Raji (cell line): ENCODE measurements around the gene CPD.

Experiments
- POLR2A ChIP-seq: IDR thresholded peaks from 2 replicates; pipeline ENCODE4 v1.6.1; 2011; ENCODE audit warnings: low read depth, low read length, control low read depth; ENCODE audit not compliant: insufficient read depth

CPD gene

DNA sequence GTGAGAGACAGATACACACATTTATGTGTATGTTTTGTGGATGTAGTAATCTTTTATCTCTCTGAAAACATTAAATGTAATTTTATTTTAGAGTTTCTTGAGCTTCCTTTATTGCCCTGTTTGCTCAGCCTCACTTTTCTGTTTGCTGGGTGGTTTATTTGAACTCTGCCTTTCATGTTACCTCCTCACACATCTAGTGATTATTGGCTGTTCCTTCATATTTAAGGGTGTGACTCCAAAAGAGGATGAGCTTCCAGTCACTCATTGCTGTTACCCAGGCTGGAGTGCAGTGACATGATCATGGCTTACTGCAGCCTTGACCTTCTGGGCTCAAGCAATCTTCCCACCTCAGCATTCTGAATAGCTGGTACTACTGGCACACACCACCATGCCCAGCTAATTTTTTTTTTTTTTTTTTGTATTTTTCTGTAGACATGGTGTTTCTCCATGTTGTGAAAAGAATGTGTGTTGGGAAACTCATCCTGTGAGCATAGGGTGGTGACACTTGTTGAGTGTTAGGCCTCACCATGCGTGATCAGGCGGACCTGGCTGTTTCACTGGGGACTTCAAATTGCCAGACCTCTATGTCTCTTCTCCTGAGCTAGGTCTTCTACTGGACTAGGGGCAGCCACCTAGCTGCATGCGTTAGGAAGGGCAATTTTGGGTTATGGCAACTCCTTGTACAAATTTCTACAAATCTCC lies 136.3 kb downstream of the CPD start:
- TF ChIP-seq POLR2A = no peak

DNA sequence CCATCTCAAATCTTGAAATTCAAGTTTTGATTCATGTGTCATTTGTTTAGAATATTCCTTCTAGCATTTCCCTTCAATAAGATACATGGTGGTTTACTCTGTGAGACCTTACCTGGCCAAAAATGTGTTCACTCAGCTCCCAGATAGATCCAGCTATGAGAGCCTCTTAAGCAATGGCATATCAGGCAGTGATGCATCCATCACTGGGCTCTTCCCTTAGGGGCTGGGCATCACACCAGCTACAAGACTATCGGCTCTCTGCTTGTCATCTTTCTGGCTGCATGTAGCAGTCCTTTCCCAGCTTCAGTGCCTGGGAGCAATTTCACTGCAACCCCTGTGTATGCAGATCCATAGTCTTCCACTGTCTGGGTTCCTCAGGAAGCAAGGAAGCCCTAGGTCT lies 139.1 kb downstream of the CPD start:
- no peak for TF ChIP-seq POLR2A

DNA sequence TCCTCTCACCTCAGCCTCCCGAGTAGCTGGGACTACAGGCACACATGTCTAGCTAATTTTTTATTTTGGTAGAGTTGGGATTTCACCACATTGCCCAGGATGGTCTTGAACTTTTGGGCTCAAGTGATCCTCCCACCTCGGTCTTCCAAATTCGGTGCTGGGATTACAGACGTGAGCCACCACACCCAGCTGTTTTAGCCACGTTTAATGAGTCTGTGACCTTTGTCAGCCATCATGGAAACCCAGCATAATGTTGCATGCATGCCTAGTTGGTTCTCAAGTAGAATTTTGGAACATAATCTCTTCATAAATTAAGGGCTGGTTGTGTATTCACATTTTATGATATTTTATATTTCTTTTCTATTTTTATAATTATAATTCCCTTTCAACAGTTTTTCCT lies 140.4 kb downstream of the CPD start:
- TF ChIP-seq POLR2A = no peak
